Measurements from ENCODE around the gene CASP9.

DNA sequence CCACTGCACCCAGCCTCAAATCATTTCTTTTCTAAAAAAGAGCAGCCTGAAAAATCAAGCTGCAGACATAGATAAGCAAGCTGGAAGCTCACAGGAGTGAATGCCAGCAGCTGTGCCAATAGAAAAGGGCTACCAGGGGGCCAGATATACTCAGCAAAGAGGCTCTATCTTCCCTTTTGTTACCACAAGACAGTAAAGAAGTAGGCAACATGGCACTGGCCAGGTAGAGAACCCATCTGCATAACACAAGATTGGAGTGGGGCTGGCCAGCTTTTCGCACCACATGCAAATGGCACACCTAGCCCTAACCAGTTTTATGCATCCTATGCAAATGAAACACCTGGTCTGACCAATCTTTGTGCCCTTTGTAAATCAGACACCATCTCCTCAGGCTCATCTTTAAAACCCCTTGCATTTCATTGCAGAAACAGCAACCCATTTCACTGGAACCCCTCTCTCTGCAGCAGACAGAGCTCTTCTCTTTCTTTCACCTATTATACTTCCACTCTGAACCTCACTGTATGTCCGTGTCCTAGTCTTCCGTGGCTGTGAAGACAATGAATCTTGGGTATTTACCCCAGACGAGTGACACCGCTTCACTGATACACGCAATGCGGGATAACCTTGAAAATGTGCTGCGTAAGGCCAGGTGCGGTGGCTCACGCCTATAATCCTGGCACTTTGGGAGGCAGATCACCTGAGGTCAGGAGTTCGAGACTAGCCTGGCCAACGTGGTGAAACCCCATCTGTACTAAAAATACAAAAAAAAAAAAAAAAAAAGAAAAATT, 15.1 kb downstream of the CASP9 start:
- TF ChIP-seq, protein P1, sequence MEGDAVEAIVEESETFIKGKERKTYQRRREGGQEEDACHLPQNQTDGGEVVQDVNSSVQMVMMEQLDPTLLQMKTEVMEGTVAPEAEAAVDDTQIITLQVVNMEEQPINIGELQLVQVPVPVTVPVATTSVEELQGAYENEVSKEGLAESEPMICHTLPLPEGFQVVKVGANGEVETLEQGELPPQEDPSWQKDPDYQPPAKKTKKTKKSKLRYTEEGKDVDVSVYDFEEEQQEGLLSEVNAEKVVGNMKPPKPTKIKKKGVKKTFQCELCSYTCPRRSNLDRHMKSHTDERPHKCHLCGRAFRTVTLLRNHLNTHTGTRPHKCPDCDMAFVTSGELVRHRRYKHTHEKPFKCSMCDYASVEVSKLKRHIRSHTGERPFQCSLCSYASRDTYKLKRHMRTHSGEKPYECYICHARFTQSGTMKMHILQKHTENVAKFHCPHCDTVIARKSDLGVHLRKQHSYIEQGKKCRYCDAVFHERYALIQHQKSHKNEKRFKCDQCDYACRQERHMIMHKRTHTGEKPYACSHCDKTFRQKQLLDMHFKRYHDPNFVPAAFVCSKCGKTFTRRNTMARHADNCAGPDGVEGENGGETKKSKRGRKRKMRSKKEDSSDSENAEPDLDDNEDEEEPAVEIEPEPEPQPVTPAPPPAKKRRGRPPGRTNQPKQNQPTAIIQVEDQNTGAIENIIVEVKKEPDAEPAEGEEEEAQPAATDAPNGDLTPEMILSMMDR (IDR thresholded peaks at IDR 0.05): no peak
- TF ChIP-seq POLR2A (IDR thresholded peaks at IDR 0.05) (no peak), POLR2AphosphoS5 (IDR thresholded peaks at IDR 0.05) (no peak)
